ENCODE data around the gene RANBP2.
A peak's percentile ranks its signal among the peaks of the same experiment; 100 is the strongest.

RANBP2 gene

GRCh38 chr2:108778857-108779256 is 59.6 kb downstream of the RANBP2 start:
- DNase-seq (ENCODE audit: low spot score), result no peak

DNA sequence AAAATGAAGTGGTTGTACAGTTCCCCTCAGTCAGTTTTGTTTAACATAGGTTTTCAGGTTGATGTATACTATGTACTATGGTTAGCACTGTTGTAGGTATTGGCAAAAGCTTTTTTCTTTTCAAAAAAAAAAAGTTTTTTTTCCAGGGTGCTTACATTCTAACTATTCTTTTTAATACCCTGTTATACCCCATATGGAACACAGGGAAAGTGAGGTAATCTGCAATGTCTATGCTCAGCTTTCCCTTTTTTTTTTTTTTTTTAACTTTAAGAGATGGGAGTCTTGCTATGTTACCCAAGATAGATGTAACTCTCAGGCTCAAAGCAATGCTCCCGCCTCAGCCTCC is 66.7 kb downstream of the RANBP2 start:
- no peak for DNase-seq (ENCODE audit: low spot score)

DNA sequence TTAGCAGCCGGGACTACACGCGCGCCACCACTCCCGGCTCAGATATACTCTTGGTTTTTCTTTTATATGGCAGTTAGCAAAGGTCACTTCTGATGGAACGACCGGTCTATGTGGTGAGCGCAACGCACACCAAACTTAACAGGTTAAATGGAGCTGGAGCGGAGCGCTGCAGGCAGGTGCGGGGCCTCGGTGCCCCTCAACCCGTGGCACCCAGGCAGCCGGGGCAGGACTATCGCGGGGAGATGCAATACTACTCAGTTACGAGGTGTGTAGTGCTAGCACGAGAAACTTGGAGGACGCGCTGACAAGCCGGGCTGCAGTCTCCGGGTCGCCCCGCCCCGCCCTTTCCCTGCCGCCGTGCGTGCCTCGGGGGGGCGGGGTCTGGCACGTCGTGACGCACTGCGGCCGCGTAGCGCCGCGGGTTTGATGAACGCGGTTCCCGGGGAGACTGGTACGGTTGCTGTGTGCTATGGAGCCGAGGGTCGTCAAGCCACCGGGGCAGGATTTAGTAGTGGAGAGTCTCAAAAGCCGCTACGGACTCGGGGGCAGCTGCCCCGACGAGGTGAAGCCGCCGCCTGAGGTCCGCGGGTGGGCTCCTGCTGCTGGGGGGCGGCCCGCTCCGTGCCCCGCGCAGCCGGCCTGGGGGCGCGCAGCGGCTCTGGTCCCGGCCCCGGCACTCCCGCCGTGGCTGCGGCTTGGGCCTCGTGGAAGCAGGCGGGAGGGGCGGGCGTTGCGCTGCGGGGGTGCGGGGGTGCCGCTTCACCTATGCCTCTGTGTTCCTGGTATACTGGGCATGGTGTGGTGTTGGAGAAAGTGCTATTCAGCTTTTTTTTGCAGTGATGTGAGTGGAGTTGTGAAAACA is 67.3 kb downstream of the RANBP2 start, which contains the start of gene CCDC138:
Gene CCDC138, plus strand, starts transcription at position 418 of the 862 bp plus-strand sequence. Its CDS starts 52 bp downstream, at position 470.
- peak; percentile 85 for DNase-seq (ENCODE audit: low spot score)

DNA sequence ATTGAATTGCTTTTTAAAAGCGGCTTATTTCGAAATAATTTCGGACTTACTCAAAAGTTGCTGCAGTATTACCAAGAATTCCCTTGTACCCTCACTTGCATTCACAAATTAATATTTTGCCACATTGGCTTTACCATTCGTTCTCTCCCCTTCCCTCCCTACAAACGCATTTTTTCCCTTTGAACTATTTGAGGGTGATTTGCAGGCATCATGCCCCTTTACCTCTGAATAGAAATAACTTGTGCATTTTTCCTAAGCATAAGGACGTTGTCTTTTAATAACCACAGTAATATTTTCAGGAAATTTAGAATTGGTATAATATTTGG is 67.9 kb downstream of the RANBP2 start:
- no peak for DNase-seq (ENCODE audit: low spot score)

DNA sequence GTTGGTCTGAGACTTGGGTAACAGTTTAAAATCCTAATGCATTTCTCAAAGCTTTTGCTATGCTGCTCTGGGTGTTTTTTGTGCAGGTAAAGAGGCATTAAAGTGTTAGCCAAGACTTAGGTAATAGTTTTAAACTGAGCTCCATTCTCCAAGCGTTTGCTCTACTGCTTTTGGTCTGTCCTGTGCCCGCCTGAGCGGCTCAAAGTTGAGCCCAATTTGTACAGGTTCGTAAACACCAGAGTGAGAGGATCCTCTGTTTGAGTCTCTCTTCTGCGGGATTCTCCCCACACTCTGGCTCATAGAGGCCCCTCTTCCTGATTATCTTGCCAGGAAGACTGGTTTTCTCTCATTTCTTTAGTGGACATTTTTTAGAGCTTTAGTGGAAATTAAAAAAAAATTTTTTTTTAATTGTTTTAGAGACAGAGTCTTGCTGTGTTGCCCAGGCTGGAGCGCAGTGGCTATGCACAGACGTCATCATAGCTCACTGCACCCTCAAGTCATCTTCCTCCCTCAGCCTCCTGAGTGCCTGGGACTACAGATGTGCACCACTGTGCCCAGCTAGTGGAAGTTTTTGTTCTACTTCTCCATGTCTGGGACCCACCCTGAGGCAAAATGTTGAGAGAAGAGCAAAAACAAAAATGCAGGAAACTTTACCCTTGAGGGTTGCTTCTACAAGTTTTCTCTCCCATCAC is 83.9 kb downstream of the RANBP2 start:
- DNase-seq (ENCODE audit: low spot score), result no peak

DNA sequence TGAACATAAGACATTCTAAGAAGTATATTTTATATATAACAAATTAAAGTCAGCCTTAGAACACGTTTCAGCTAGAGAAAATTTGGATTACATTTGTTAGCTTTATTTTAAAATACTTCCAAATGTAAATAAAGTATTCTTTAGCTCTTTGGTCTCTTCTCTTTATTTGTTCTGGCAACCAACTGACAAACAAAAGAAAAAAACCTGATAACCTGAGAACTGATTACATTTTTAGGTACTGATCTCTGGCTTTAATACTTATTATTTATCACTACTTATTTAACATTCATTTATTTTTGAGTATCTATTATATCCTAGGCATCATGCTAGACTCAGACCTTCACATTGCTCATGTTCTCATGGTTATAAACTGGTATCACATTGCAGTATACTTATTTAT is 85.8 kb downstream of the RANBP2 start:
- no peak for DNase-seq (ENCODE audit: low spot score)

- DNase-seq (ENCODE audit: low spot score), result no peak
These were observed 86.5 kb downstream of the RANBP2 start for GRCh38 chr2:108805782-108806181.

- no peak for DNase-seq (ENCODE audit: low spot score)
These were observed 87.3 kb downstream of the RANBP2 start for GRCh38 chr2:108806371-108807113.

DNA sequence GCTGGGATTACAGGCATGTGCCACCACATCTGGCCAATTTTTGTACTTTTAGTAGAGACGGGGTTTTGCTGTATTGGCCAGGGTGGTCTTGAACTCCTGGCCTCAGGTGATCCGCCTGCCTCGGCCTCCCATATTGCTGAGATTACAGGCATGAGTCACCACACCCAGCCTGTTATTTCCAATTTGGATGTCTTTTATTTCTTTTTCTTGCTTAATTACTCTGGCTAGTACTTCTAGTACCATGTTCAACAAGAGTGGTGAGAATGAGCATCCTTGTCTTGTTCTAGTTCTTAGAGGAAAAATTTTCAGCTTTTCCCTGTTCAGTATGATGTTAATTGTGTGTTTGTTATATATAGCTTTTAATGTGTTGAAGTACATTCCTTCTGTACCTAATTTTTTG is 90.7 kb downstream of the RANBP2 start:
- no peak for DNase-seq (ENCODE audit: low spot score)

DNA sequence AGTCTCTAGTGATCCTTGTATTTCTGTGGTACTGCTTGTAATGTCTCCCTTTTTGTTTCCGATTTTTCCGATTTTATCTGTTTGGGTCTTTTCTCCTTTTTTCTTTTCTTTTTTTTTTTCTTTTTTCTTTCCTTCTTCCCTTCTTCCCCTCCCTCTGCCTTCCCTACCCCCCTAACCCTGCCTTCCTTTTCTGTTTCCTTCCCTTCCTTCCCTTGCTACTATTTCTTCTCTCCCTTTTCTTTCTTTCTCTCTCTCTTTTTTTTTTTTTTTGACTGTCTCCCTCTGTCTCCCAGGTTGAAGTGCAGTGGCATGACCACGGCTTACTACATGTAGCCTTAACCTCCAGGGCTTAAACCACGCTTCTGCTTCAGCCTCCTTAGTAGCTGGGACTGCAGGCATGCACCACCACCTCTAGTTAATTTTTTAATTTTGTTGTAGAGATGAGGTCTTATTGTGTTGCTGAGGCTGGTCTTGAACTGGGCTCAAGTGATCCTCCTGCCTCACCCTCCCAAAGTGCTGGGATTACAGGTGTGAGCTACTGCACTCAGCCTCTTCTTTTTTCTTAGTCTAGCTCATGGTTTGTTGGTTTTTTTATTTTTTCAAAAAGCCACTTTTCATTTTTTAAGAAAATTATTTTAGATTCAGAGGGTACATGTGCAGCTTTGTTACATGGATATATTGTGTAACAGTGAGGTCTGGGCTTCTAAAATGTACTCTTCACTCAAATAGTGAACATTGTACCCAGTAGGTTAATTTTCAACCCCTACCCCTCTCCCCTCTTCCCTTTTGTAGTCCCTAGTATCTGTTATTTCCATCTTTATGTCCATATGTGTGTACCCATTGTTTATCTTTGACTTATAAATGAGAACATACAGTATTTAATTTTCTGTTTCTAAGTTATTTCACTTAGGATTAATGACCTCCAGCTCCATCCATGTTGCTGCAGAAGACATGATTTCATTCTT is 92.0 kb downstream of the RANBP2 start:
- no peak for DNase-seq (ENCODE audit: low spot score)

GRCh38 chr2:108813732-108814131 is 94.5 kb downstream of the RANBP2 start:
- no peak for DNase-seq (ENCODE audit: low spot score)

DNA sequence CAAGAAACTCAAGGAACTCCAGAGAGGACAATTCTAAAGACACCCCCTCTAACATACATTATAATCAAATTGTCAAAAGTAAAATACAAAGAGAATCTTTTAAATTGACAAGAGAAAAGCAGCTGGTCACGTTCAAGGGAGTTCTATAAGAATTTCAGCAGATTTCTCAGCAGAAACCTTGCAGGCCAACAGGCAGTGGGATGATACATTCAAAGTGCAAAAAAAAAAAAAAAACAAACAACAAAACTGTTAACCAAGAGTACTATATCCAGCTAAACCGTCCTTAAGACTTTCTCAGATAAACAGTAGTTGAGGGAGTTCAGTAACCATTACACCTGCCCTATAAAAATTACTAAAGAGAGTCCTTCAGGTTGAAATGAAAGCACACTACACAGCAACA is 101.2 kb downstream of the RANBP2 start:
- DNase-seq (ENCODE audit: low spot score), result no peak

DNA sequence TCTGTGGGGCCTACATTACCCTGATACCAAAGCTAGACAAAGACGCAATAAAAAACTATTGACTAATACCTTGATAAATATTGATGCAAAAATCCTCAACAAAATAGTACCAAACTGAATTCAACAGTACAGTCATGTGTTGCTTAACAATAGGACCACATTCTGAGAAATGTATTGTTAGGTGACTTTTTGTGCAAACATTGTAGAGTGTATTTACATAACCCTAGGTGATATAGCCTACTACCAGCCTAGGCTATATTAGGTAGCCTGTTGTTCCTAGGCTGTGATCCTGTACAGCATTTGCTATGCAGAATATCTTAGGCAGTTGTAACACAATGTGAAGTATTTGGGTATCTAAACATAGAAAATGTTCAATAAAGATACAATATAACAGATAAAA is 104.0 kb downstream of the RANBP2 start:
- no peak for DNase-seq (ENCODE audit: low spot score)

GRCh38 chr2:108824316-108825070 is 105.2 kb downstream of the RANBP2 start:
- no peak for DNase-seq (ENCODE audit: low spot score)

DNA sequence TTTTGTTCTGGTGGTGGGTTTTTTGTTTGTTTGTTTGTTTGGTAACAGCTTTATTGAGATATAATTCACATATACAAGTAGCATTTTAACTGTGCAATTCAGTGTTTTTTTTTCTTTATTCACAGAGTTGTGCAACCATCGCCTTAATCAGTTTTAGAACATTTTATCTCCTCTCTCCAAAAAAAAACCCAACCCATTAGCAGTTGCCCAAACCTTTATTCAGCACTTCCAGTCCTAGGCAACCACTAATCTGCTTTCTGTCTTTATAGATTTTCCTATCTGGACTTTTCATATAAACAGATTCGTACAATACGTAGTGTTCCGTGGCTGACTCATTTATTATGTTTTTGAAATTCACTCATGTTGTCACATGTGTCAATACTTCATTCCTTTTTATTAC is 106.0 kb downstream of the RANBP2 start:
- no peak for DNase-seq (ENCODE audit: low spot score)

DNA sequence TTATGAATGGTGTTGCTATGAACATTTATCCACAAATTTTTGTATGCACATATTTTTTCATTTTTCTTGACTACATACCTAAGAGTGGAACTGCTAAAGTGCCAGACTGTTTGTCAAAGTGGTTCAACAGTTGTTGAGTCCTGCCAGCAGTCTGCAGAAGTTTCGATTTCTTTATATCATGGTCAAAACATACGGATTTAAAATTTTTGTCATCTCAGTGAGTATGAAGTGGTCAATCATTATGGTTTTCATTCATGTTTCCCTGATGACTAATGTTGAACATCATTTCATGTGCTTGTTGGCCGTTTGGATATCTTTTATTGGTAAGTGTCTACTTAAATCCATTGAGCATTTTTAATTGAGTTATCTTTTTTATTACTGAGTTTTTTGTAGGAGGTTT is 106.5 kb downstream of the RANBP2 start:
- DNase-seq (ENCODE audit: low spot score), result no peak

DNA sequence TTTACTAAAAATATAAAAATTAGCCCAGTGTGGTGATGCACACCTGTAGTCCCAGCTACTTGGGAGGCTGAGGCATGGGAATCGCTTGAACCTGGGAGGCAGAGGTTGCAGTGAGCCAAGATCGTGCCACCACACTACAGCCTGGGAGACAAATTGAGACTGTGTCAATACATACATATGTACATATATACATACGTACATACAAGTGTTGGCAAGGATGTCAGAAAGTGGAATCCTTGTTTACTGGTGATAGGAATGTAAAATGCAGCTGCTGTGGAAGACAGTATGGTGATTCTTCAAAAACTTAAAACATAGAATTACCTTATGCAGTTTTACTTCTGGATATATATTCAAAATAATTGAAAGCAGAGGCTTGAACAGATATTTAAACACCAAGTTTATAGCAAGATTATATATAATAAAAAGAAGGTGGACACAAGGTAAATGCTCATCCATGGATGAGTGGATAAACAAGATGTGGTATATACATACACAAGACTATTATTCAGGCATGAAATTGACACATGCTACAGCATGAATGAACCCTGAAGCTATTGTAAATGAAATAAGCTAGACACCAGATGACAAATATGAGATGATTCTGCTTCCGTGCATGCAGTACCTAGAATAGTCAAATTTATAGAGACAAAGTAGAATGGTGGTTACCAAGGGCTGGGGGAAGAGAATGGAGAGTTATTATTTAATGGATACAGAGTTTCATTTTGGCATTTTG is 110.5 kb downstream of the RANBP2 start:
- no peak for DNase-seq (ENCODE audit: low spot score)

DNA sequence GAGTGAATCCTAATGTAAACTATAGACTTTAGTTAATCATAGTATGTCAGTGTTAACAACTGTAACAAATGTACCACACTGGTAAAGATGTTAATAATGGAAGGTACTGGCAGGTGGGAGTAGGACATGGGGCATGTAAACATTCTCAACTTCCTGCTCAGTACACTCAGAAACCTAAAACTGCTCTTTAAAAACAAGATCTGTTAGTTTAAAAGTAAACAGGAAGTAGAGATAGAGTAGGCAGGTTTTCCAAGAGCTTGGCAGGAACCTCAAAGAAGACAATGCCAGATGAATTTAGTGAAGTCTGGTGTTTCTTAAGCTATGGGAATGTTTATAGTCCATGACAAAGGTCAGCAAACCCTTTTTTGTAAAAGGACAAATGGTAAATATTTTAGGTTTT is 113.9 kb downstream of the RANBP2 start:
- DNase-seq (ENCODE audit: low spot score), result no peak

DNA sequence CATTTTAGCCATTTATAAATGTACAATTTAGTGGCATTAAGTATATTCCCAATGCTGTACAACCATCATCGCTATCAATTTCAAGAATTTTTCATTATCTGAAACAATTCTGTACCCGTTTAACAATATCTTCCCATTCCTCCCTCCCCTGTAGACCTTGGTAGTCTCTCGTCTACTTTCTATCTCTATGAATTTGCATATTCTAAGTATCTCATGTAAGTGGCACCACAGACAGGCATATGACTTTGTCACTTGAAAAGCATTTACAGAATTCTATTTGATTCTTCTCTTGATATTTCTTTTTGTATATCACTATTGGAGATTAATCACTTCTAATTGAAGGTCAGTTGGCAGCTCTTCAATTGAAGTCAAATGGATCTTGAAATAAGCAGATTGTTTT is 115.3 kb downstream of the RANBP2 start:
- DNase-seq (ENCODE audit: low spot score), result no peak

GRCh38 chr2:108835040-108835439 is 115.8 kb downstream of the RANBP2 start:
- no peak for DNase-seq (ENCODE audit: low spot score)

Data from cerebellar cortex (tissue), 1 donor.